GDM1 (cell line): ENCODE data around the gene ERICH4.
"Not testable (repeated sequence)": the region's sequence is repeated elsewhere in the genome, so short reads cannot be mapped to it uniquely, and the experiment has no call there.

Source experiments
- DNase-seq: peaks from one replicate; lab custom pipeline; 2025; lab: John Stamatoyannopoulos, UW

The ERICH4 gene

GRCh38 chr19:41442473-41443355 lies at the start of gene ERICH4:
Gene ERICH4 (plus strand): TSS chr19:41443156. CDS start chr19:41443170, 14 bp downstream.
- DNase-seq = no peak

- no peak for DNase-seq
These were observed 47.6 kb upstream of the ERICH4 start for GRCh38 chr19:41395355-41395754.

- peak; percentile 99 for DNase-seq
These were observed 45.6 kb upstream of the ERICH4 start, which contains the start of the genes BCKDHA and EXOSC5 for GRCh38 chr19:41397086-41398049. Gene BCKDHA (plus strand): TSS chr19:41397818. CDS start chr19:41397828, 10 bp downstream. Gene EXOSC5 (minus strand): TSS chr19:41397359. CDS start chr19:41397328, 31 bp downstream.

GRCh38 chr19:41398050-41398418 lies 44.9 kb upstream of the ERICH4 start:
- no peak for DNase-seq

- DNase-seq = no peak
These were observed 44.4 kb upstream of the ERICH4 start for GRCh38 chr19:41398598-41398997.

- no peak for DNase-seq
These were observed 43.9 kb upstream of the ERICH4 start for GRCh38 chr19:41399091-41399490.

GRCh38 chr19:41399525-41399924 lies 43.4 kb upstream of the ERICH4 start:
- DNase-seq = no peak

- DNase-seq = no peak
These were observed 41.5 kb upstream of the ERICH4 start for GRCh38 chr19:41401483-41401882.

- DNase-seq = no peak
These were observed 40.9 kb upstream of the ERICH4 start for GRCh38 chr19:41402010-41402409.

- no peak for DNase-seq
These were observed 39.6 kb upstream of the ERICH4 start for GRCh38 chr19:41403181-41403970.

GRCh38 chr19:41405776-41406175 lies 37.2 kb upstream of the ERICH4 start:
- DNase-seq = no peak

GRCh38 chr19:41407271-41407670 lies 35.7 kb upstream of the ERICH4 start:
- peak; percentile 50 for DNase-seq

GRCh38 chr19:41408256-41408655 lies 34.7 kb upstream of the ERICH4 start:
- no peak for DNase-seq

- not testable (repeated sequence) for DNase-seq
These were observed 34.1 kb upstream of the ERICH4 start for GRCh38 chr19:41408846-41409245.

- DNase-seq = no peak
These were observed 33.7 kb upstream of the ERICH4 start for GRCh38 chr19:41409288-41409687.

- DNase-seq = no peak
These were observed 32.5 kb upstream of the ERICH4 start for GRCh38 chr19:41410336-41411054.

GRCh38 chr19:41411100-41411967 lies 31.6 kb upstream of the ERICH4 start:
- DNase-seq = no peak

- no peak for DNase-seq
These were observed 31.0 kb upstream of the ERICH4 start for GRCh38 chr19:41411968-41412265.

GRCh38 chr19:41412953-41413352 lies 30.0 kb upstream of the ERICH4 start:
- no peak for DNase-seq

GRCh38 chr19:41413947-41414346 lies 29.0 kb upstream of the ERICH4 start:
- DNase-seq = no peak
